Stimulated activated naive CD8-positive, alpha-beta T cell treated with anti-CD3 and anti-CD28 coated beads, Interleukin-15, Interleukin-2, amounts not matched to agents 100 U/mL and 50 U/mL, for 24 hours (primary cell): ENCODE measurements around the gene PNN.
"Not testable (repeated sequence)": the region's sequence is repeated elsewhere in the genome, so short reads cannot be mapped to it uniquely, and the experiment has no call there.

Source experiments
- ATAC-seq: fragments of 150-1000 bp; cut with Tn5 transposase; one replicate; pipeline ENCODE4 v1.10.0; 2021
- DNase-seq: peaks from one replicate; pipeline ENCODE4 v3.0.0; 2021

The PNN gene

GRCh38 chr14:39229601-39230110 is 54.6 kb downstream of the PNN start:
- no peak for DNase-seq
- ATAC-seq: no peak

- peak; percentile 30 for DNase-seq
- ATAC-seq: no peak
Observed at GRCh38 chr14:39230416-39231035, 55.5 kb downstream of the PNN start.

- peak; percentile 45 for DNase-seq
- ATAC-seq: not testable (repeated sequence)
Observed at GRCh38 chr14:39231751-39232553, 56.9 kb downstream of the PNN start.
